ENCODE results near the gene TTC7B. TPM values are rescaled to one million over a fixed set of nuclear protein-coding genes. Genes with fewer than 3 reads are reported as not detected.

TTC7B gene
- total RNA-seq, 4 donors from 2014 or later = 3.3 to 18.1 (median 10.0) TPM

DNA sequence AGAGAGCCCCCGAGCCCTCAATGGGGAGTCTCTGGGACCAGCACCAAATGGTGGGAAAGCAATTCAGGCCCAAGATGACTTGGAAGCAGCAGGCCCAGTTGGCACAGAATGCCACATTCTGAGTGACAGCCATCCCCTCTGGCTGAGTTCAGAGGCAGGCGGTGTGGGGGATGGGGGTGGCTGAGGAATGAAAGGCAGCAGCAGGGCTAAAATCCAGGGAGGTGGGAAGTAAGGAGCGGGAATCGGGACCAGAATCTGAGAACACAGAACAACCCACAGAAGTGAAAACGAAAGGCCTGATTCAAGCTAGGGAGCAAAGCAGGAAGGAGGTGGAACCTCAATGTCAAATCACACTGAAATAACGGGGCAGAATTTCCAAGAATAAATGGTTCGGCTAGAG is 248.2 kb downstream of the TTC7B start:
- H3K9me3 ChIP-seq = no peaks in the 10 kb centered on the region
- no peaks in the 10 kb centered on the region for H3K36me3 ChIP-seq
- 72 to 74% methylated on average over 6 to 7 of the region's 7 CpGs for WGBS, 2 donors
- H3K27ac ChIP-seq = peak overlapping the region in 3 of 4 donors; percentile 27 to 61 (median 55)
- DNase-seq = no peak
- H3K4me3 ChIP-seq = no peak overlapping the region
- no peaks in the 10 kb centered on the region for H3K27me3 ChIP-seq
- intact Hi-C loops (cut with DNase I) = no loop called here
- TF ChIP-seq, protein P1, sequence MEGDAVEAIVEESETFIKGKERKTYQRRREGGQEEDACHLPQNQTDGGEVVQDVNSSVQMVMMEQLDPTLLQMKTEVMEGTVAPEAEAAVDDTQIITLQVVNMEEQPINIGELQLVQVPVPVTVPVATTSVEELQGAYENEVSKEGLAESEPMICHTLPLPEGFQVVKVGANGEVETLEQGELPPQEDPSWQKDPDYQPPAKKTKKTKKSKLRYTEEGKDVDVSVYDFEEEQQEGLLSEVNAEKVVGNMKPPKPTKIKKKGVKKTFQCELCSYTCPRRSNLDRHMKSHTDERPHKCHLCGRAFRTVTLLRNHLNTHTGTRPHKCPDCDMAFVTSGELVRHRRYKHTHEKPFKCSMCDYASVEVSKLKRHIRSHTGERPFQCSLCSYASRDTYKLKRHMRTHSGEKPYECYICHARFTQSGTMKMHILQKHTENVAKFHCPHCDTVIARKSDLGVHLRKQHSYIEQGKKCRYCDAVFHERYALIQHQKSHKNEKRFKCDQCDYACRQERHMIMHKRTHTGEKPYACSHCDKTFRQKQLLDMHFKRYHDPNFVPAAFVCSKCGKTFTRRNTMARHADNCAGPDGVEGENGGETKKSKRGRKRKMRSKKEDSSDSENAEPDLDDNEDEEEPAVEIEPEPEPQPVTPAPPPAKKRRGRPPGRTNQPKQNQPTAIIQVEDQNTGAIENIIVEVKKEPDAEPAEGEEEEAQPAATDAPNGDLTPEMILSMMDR (IDR thresholded peaks at IDR 0.05) = no peak
- TF ChIP-seq POLR2A (IDR thresholded peaks at IDR 0.05) = no peak
- peaks cover 0 to 17% (median 6%) of the 10 kb centered on the region in 3 donors for H3K4me1 ChIP-seq

DNA sequence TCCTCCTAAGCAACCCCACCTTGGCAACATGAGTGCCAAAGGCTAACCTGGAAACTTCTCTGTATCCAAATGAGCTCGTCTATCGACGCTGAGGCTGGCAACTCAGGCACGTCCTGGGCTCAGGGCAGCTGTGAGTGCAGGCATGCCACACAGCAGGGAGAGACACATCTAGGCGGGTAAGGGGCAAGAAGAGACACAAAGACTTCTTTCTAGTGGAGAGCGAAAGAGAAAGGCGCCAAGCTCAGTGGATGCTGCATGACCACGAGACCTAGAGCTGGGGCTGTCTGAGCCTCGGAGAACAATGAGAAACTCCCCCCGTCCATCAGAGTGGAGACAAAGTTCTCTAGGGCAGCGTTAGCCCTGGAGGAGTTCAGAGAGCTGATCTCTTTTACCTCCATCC is 249.0 kb downstream of the TTC7B start:
- Histone ChIP-seq H3K36me3 (no peaks in the 10 kb centered on the region), H3K27me3 (no peaks in the 10 kb centered on the region), H3K27ac (no peak overlapping the region), H3K4me3 (no peak overlapping the region), H3K9me3 (no peaks in the 10 kb centered on the region), H3K4me1 (peaks cover 0 to 17% (median 6%) of the 10 kb centered on the region in 3 donors)
- intact Hi-C loops (cut with DNase I) = no loop called here
- TF ChIP-seq POLR2A (IDR thresholded peaks at IDR 0.05) = no peak
- TF ChIP-seq, protein P1 (IDR thresholded peaks at IDR 0.05) = no peak
- 96 to 98% methylated on average over 8 to 9 of the region's 11 CpGs for WGBS, 2 donors
- no peak for DNase-seq

DNA sequence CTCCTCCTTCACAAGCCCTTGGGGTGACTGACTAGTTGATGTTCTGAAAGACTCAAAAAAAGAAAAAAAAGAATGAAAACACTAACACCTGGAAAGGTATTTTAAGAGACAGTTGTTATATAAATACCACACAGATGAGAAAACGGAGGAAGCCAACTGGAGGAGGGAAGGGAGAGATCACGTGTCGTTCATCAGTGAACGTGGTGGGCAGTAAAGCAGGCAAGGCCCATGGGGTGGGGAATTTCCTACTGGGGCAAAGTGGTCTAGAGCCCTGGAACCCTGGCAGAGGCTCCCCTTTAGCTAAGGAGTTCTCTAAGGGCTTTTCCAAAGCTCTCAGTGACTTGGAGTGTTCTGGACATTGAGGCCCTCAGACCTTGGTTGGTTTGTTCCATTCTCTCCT is 249.7 kb downstream of the TTC7B start:
- H3K4me3 ChIP-seq = no peak overlapping the region
- 76 to 94% methylated on average over 4 of the region's 4 CpGs for WGBS, 2 donors
- peaks cover 0 to 17% (median 6%) of the 10 kb centered on the region in 3 donors for H3K4me1 ChIP-seq
- no peaks in the 10 kb centered on the region for H3K9me3 ChIP-seq
- intact Hi-C loops (cut with DNase I) = no loop called here
- TF ChIP-seq, protein P1 (IDR thresholded peaks at IDR 0.05) = no peak
- no peak for TF ChIP-seq POLR2A (IDR thresholded peaks at IDR 0.05)
- H3K27ac ChIP-seq = no peak overlapping the region
- no peaks in the 10 kb centered on the region for H3K36me3 ChIP-seq
- DNase-seq = no peak
- H3K27me3 ChIP-seq = no peaks in the 10 kb centered on the region

DNA sequence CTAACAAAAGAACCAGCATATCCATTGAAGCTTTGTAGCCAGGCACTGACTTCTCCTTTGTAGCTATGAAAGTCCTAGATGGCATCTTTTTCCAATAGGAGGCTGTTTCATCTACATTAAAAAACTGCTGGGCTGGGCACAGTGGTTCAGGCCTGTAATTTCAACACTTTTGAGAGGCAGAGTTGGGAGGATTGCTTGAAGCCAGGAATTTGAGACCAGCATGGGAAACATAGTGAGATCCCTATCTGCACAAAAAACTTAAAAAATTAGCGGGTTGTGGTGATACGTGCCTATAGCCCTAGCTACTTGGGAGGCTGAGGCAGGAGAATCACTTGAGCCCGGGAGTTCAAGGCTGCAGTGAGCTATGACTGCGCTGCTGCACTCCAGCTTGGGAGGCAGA is 251.7 kb downstream of the TTC7B start:
- H3K27ac ChIP-seq = no peak overlapping the region
- TF ChIP-seq, protein P1 (IDR thresholded peaks at IDR 0.05) = no peak
- TF ChIP-seq POLR2A (IDR thresholded peaks at IDR 0.05) = no peak

DNA sequence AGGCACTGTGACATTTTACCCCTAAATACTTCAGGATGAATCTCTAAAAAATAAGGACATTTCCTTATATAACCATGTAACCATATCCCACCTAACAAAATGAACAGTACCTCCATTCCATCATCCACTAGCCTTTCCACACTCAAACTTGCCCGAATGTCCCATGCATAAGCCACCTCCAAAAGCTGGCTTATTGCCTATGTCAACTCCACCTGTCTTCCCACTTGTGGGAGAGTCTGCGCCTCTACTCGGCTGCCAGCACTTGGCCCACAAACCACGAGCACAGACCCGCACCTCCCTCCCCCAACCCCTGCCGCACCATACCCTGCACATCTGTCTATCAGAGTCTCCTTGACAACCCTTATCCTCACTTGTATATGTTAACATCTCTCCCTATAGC is 253.6 kb downstream of the TTC7B start:
- intact Hi-C loops (cut with DNase I) = no loop called here
- DNase-seq = no peak
- 62 to 70% methylated on average over 6 of the region's 6 CpGs for WGBS, 2 donors
- no peaks in the 10 kb centered on the region for H3K36me3 ChIP-seq
- TF ChIP-seq, protein P1 (IDR thresholded peaks at IDR 0.05) = no peak
- TF ChIP-seq POLR2A (IDR thresholded peaks at IDR 0.05) = no peak
- no peak overlapping the region for H3K4me3 ChIP-seq
- H3K9me3 ChIP-seq = no peaks in the 10 kb centered on the region
- no peak overlapping the region for H3K27ac ChIP-seq
- no peaks in the 10 kb centered on the region for H3K4me1 ChIP-seq
- no peaks in the 10 kb centered on the region for H3K27me3 ChIP-seq

More for the DNA sequence above, 251.7 kb downstream of the TTC7B start:
- WGBS, 2 donors = 88 to 90% methylated on average over 4 of the region's 4 CpGs
- DNase-seq = no peak
- intact Hi-C loops (cut with DNase I) = no loop called here
- no peaks in the 10 kb centered on the region for H3K36me3 ChIP-seq
- H3K4me1 ChIP-seq = peaks cover 0 to 13% (median 6%) of the 10 kb centered on the region in 3 donors
- no peaks in the 10 kb centered on the region for H3K9me3 ChIP-seq
- no peak overlapping the region for H3K4me3 ChIP-seq
- H3K27me3 ChIP-seq = no peaks in the 10 kb centered on the region

Measured in esophagus squamous epithelium (tissue), 5 donors.